Fibroblast of villous mesenchyme (primary cell): ENCODE measurements around the gene NFYB. TPM values are rescaled to one million over a fixed set of nuclear protein-coding genes. Genes with fewer than 3 reads are reported as not detected.

Experiments
- DNase-seq: peaks from one replicate; pipeline ENCODE4 v3.0.0-alpha.2; 2010; ENCODE audit warnings: low read depth
- H3K4me3 ChIP-seq: 2 replicates; pipeline ENCODE4 v1.5.1; 2011; ENCODE audit warnings: low read depth, mild to moderate bottlenecking, low read length
- CTCF ChIP-seq: IDR thresholded peaks from 2 replicates; pipeline ENCODE4 v1.5.1; 2012; ENCODE audit warnings: low read depth, mild to moderate bottlenecking, low read length; ENCODE audit not compliant: insufficient read depth
- total RNA-seq: library from RNA; depleted of rRNA; stranded (reverse); fragments of >200 nt; gene quantifications from 2 replicates; pipeline ENCODE4 v1.2.3, GENCODE V29; 2012

The NFYB gene
- total RNA-seq, 1 donor = 28.5 TPM

- no peak for TF ChIP-seq CTCF
- no peak for DNase-seq
- H3K4me3 ChIP-seq = no peak overlapping the region
Measured at GRCh38 chr12:104143918-104144317, 5.9 kb upstream of the NFYB start.

- DNase-seq = no peak
- H3K4me3 ChIP-seq = no peak overlapping the region
- TF ChIP-seq CTCF = no peak
Measured at GRCh38 chr12:104143002-104143401, 5.0 kb upstream of the NFYB start.

- no peak for TF ChIP-seq CTCF
- no peak for DNase-seq
Measured at GRCh38 chr12:104142543-104142942, 4.5 kb upstream of the NFYB start.

GRCh38 chr12:104138797-104139152, 765 bp upstream of the NFYB start:
- peak overlapping the region; percentile 37 for H3K4me3 ChIP-seq
- DNase-seq = no peak
- TF ChIP-seq CTCF = no peak

More at GRCh38 chr12:104142543-104142942, 4.5 kb upstream of the NFYB start:
- no peak overlapping the region for H3K4me3 ChIP-seq

GRCh38 chr12:104137001-104137901, 759 bp downstream of the NFYB start:
- TF ChIP-seq CTCF = no peak
- peak; percentile 65 for DNase-seq
- peak overlapping the region; percentile 84 for H3K4me3 ChIP-seq

GRCh38 chr12:104136577-104136976, 1.4 kb downstream of the NFYB start:
- H3K4me3 ChIP-seq = peak overlapping the region; percentile 84
- TF ChIP-seq CTCF = no peak
- DNase-seq = no peak
